Measurements from ENCODE around the gene RBM34. TPM values are rescaled to one million over a fixed set of nuclear protein-coding genes. Genes with fewer than 3 reads are reported as not detected.

RBM34 gene
- total RNA-seq, 2 donors from 2014 or later: 25.7 to 90.7 TPM

DNA sequence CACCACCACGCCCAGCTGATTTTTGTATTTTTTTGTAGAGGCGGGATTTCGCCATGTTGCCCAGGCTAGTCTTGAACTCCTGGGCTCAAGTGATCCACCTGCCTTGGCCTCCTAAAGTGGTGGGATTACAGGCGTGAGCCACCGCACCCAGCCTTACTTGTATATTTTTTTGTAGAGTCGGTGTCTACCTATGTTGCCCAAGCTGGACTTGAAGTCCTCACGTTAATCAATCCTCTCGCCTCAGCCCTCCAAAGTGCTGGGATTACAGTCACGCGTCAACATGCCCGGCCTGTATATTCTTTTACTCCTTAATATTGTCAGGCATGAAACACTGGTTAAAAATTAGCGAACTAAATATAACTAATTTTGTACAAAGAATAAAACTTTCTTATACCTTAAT is 26.9 kb downstream of the RBM34 start:
- H3K4me1 ChIP-seq (replicated peaks): no peaks in the 10 kb centered on the region
- no peak overlapping the region for H3K27ac ChIP-seq
- H3K36me3 ChIP-seq: peaks cover 0 to 4% of the 10 kb centered on the region in 2 donors
- no peaks in the 10 kb centered on the region for H3K9me3 ChIP-seq
- H3K4me3 ChIP-seq: no peak overlapping the region
- intact Hi-C loops (cut with DNase I): no loop called here
- TF ChIP-seq POLR2A (IDR thresholded peaks at IDR 0.05): no peak
- TF ChIP-seq, protein P1, sequence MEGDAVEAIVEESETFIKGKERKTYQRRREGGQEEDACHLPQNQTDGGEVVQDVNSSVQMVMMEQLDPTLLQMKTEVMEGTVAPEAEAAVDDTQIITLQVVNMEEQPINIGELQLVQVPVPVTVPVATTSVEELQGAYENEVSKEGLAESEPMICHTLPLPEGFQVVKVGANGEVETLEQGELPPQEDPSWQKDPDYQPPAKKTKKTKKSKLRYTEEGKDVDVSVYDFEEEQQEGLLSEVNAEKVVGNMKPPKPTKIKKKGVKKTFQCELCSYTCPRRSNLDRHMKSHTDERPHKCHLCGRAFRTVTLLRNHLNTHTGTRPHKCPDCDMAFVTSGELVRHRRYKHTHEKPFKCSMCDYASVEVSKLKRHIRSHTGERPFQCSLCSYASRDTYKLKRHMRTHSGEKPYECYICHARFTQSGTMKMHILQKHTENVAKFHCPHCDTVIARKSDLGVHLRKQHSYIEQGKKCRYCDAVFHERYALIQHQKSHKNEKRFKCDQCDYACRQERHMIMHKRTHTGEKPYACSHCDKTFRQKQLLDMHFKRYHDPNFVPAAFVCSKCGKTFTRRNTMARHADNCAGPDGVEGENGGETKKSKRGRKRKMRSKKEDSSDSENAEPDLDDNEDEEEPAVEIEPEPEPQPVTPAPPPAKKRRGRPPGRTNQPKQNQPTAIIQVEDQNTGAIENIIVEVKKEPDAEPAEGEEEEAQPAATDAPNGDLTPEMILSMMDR (IDR thresholded peaks at IDR 0.05): no peak
- TF ChIP-seq POLR2AphosphoS5 (IDR thresholded peaks at IDR 0.05): no peak
- no peak for DNase-seq (ENCODE audit: low spot score)
- WGBS: 97% methylated on average over 12 of the region's 12 CpGs
- no peaks in the 10 kb centered on the region for H3K27me3 ChIP-seq (replicated peaks; ENCODE audit: insufficient read depth)

DNA sequence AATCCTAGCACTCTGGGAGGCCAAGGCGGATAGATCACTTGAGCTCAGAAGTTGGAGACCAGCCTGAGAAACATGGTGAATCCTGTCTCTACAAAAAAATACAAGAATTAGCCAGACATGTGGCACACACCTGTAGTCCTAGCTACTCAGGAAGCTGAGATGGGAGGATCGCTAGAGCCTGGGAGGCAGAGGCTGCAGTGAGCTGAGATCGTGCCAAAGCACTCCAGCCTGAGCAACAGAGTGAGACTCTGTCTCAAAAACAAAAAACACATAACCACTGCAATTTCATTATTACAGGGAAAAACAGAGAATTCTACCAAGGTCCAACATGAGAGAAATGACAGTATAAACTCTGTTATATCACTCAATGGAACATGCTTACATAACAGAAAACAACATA is 28.0 kb downstream of the RBM34 start:
- Histone ChIP-seq H3K4me3 (no peak overlapping the region), H3K4me1 (replicated peaks) (no peaks in the 10 kb centered on the region), H3K27me3 (replicated peaks; ENCODE audit: insufficient read depth) (no peaks in the 10 kb centered on the region), H3K36me3 (peaks cover 0 to 4% of the 10 kb centered on the region in 2 donors), H3K9me3 (no peaks in the 10 kb centered on the region), H3K27ac (no peak overlapping the region)
- WGBS: 98% methylated on average over 3 of the region's 3 CpGs
- no peak for DNase-seq (ENCODE audit: low spot score)
- intact Hi-C loops (cut with DNase I): no loop called here
- no peak for TF ChIP-seq POLR2AphosphoS5 (IDR thresholded peaks at IDR 0.05)
- TF ChIP-seq POLR2A (IDR thresholded peaks at IDR 0.05): no peak
- TF ChIP-seq, protein P1 (IDR thresholded peaks at IDR 0.05): no peak

DNA sequence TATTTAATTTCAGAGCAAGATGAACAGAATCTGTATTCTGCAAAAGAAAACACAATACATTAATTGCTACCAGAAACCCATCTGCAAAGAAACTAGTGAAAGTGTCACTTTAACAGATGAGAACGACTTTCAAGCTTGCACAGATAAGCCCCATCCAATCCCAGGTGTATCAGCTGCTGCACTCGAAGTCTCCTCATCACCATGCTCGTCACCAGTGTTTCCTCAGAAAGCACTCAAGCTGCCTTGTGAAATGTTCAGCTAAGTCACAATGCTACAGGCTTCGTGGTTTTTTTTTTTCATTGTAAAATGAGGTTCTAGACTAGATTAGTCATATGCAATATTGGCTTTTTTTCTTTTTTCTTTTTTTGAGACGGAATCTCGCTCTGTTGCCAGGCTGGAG is 29.1 kb downstream of the RBM34 start:
- no peak for DNase-seq (ENCODE audit: low spot score)
- Histone ChIP-seq H3K27me3 (replicated peaks; ENCODE audit: insufficient read depth) (no peaks in the 10 kb centered on the region), H3K4me3 (no peak overlapping the region), H3K36me3 (no peaks in the 10 kb centered on the region), H3K4me1 (replicated peaks) (no peaks in the 10 kb centered on the region), H3K9me3 (no peaks in the 10 kb centered on the region), H3K27ac (no peak overlapping the region)
- 72% methylated on average over 6 of the region's 6 CpGs for WGBS
- TF ChIP-seq, protein P1 (IDR thresholded peaks at IDR 0.05): no peak
- no peak for TF ChIP-seq POLR2A (IDR thresholded peaks at IDR 0.05)
- no peak for TF ChIP-seq POLR2AphosphoS5 (IDR thresholded peaks at IDR 0.05)
- intact Hi-C loops (cut with DNase I): no loop called here

DNA sequence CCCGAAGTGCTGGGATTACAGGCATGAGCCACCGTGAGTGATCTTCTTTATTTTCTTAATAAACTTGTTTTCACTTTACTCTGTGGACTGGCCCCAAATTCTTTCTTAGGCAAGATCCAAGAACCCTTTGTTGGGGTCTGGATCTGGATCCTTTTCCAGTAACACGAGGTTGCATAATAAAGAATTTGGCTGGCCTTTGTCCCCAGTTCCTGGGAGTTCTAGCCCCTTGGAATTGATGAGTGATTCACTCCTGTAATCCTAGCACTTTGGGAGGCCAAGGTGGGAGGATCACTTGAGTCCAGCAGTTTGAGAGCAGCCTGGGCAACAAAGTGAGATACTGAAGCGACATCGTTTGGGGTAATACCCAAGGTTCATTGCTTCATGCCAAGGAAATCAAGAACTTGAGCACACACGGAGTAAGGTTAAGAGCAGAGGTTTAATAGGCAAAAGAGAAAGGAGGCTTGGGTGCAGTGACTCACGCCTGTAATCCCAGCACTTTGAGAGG is 30.2 kb downstream of the RBM34 start:
- no peak for TF ChIP-seq POLR2AphosphoS5 (IDR thresholded peaks at IDR 0.05)
- no peak for TF ChIP-seq POLR2A (IDR thresholded peaks at IDR 0.05)
- TF ChIP-seq, protein P1 (IDR thresholded peaks at IDR 0.05): no peak
- no peaks in the 10 kb centered on the region for H3K9me3 ChIP-seq
- H3K27me3 ChIP-seq (replicated peaks; ENCODE audit: insufficient read depth): no peaks in the 10 kb centered on the region
- no peak overlapping the region for H3K4me3 ChIP-seq
- intact Hi-C loops (cut with DNase I): no loop called here
- no peak for DNase-seq (ENCODE audit: low spot score)
- WGBS: 86% methylated on average over 7 of the region's 7 CpGs
- no peaks in the 10 kb centered on the region for H3K4me1 ChIP-seq (replicated peaks)
- no peak overlapping the region for H3K27ac ChIP-seq
- H3K36me3 ChIP-seq: no peaks in the 10 kb centered on the region

DNA sequence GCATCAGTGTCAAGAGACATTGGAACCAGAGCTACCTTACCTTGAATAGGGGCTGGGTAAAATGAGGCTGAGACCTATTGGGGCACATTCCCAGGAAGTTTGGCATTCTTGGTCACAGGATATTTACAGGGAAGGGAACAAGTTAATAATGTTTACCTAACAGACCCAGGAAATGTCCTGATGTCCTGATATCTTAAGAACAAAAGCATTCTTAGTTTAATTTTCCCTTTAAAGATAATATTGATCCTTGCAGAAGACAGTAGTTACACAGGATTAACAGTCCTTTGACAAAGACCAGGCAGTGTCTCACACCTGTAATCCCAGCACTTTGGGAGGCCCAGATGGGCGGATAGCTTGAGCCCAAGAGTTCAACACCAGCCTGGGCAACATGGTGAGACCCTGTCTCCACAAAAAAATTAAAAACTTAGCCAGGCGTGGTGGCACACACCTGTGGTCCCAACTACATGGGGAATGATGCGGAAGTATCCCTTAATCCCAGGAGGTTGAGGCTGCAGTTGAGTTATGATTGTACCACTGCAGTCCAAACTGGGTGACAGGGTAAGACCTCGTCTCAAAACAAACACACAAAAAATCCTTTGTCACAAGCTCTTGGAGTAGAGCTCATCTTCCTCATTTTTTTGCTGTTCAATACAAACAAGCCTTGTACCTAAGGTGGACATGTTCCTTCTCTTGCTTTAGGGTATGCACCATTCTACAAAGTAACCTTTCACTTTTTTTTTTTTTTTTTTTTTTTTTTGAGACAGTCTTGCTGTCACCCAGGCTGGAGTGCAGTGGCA is 31.1 kb downstream of the RBM34 start:
- H3K4me3 ChIP-seq: no peak overlapping the region
- no peak for TF ChIP-seq POLR2AphosphoS5 (IDR thresholded peaks at IDR 0.05)
- TF ChIP-seq POLR2A (IDR thresholded peaks at IDR 0.05): no peak
- TF ChIP-seq, protein P1 (IDR thresholded peaks at IDR 0.05): no peak
- peak overlapping the region in 1 of 2 donors; percentile 22 for H3K27ac ChIP-seq
- intact Hi-C loops (cut with DNase I): loop anchor here (2.0 kb wide), 2 partner anchors 33 to 197 kb away; no protein-coding TSS in a partner anchor
- H3K36me3 ChIP-seq: no peaks in the 10 kb centered on the region
- H3K27me3 ChIP-seq (replicated peaks; ENCODE audit: insufficient read depth): no peaks in the 10 kb centered on the region
- H3K4me1 ChIP-seq (replicated peaks): no peaks in the 10 kb centered on the region
- H3K9me3 ChIP-seq: no peaks in the 10 kb centered on the region
- DNase-seq (ENCODE audit: low spot score): no peak
- WGBS: 89% methylated on average over 4 of the region's 4 CpGs
